ENCODE data around the gene CELSR3.

CELSR3 gene

DNA sequence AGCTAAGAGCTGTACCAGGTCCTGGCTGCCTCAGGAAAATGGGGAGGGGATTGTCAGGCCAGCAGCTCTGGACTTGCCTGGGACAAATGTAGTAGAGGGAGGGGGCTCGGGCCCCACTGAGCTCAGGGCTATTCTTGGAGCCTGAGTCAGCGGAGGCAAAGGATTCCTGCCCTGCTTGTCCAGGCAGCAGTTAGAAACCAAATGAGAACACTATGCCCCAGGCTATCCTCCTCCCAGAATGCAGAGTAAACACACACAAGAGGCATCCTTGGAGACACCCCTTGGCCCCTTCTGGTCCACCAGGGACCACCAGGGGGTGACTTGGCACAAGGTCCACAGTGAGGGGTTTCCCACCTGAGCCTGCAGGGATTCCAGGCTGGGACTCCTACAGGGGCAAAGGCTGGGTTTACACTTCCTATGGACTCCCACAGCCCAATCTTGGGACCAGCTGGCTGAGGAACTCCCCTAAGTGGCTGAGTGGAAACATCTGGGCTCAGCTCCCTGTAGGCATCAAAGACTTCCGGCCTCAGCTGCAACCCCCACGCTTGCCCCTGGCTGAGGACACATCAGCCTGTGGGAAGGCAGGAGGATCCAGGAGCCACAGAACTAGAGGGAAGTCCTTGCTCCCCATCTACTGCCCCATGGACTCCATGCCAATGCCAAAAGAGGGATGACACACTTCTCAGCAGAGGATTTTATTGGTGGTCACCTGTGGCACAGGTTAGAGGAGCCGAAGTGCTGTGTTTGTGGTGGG is 64.2 kb downstream of the CELSR3 start:
- DNase-seq, result peak; percentile 38

GRCh38 chr3:48597408-48597800 is 65.3 kb downstream of the CELSR3 start:
- peak; percentile 10 for DNase-seq

GRCh38 chr3:48596676-48597407 is 65.8 kb downstream of the CELSR3 start:
- peak; percentile 33 for DNase-seq

GRCh38 chr3:48596157-48596556 is 66.5 kb downstream of the CELSR3 start:
- peak; percentile 40 for DNase-seq

DNA sequence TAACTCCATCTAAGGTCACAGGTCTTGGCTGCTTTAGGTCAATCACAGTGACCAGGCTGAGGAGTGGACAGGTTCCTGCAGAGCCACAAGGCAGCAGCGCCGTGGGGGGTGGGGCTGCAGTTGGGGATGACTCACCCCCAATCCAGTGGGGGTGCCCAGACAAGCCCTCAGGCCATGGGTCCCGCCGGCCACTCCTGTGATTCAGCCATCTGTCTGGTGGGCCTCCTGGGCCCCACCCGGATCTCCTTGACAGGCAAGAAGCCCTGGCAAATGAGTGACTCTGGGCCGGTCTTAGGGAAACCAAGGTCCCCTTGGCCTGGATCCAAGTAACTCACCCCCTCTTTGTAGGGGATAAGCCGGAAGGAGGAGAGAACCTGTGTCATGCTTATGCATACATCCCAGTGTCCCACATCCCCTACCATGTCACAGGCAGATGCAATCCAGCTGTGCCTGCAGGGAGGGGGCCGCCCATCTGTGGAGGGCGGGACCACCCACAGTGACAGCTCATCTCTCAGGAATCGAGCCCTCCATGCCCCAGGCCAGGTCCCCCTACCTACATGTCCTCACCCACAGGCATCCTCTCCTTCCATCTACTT is 67.1 kb downstream of the CELSR3 start:
- peak; percentile 96 for DNase-seq

- DNase-seq, result no peak
These were observed 67.6 kb downstream of the CELSR3 start, which contains the start of gene COL7A1 for GRCh38 chr3:48595075-48595525. TSS of gene COL7A1 (minus strand) at chr3:48595329. CDS start at chr3:48595159, 170 bp downstream.

- no peak for DNase-seq
These were observed 68.2 kb downstream of the CELSR3 start for GRCh38 chr3:48594417-48595049.

DNA sequence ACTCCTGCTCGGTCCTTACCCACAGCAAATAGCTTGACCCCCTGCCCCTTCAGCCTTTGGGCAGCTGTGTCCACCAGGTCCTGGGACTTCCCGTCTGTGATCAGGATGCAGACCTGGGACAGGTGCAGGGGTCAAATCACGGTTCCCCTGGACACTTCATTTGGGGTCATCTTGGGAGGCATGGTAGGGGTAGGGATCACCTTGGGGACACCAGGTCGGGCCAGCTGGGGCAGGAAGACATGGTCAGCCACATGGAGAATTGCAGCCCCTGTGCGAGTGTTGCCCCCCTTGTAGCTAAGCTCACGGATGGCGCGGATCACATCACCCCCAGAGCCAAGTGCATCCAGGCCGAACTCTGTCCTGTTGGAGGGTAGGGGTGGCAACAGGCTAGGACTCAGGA is 69.3 kb downstream of the CELSR3 start:
- DNase-seq, result no peak

GRCh38 chr3:48592519-48593087 is 70.1 kb downstream of the CELSR3 start:
- DNase-seq, result no peak

DNA sequence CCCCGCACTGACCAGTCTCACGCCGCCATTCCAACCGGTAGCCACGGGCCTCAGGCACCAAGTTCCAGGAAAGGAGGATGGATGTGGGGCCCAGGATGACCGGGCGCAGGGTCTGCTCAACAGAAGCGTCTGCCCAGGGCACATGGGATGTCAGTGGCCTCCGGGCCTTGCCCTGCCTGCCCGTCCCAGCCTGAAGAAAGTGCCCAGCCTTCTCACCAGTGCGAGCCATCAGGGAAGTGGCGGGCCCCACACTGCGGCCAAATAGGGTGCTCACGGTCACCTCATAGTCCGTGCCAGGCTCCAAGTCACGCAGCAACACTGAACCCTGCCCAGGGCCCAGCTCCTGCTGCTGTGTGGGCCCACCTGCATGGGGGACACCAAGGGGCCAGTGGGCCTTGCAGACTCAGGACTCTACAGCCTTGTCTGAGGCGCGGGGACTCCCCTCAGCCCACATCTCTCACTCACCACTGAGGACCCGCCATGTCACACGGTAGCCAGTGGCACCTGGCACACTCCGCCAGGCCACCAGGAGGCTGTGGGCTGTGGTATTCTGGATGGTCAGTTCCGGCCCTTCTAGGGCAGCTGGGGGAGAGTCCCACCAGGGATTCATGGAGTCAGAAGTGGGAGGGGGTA is 70.7 kb downstream of the CELSR3 start:
- no peak for DNase-seq

GRCh38 chr3:48591436-48591835 is 71.2 kb downstream of the CELSR3 start:
- DNase-seq, result no peak

- no peak for DNase-seq
These were observed 74.5 kb downstream of the CELSR3 start for GRCh38 chr3:48588230-48588629.

DNA sequence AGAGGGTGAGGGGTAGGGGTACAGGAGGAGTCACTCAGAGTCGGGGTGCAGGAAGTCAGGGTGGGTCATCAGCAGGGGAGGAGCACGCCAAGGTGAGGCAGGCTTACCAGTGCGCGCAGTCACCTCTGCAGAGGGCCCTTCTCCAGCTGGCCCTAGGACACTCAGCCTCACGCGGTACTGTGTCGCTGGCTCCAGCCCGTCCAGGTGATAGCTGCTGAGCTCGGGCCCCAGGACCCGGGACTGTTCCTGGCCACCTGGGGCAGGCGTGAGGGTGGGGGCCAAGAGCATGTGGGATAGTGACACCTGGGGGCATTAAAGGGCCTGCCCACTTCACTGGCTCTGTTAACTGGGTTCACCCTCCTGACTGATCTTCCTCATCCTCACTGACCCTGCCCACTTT is 75.0 kb downstream of the CELSR3 start:
- no peak for DNase-seq

Measured in 8988T (cell line).